Endothelial cell of umbilical vein (primary cell): Measurements from ENCODE around the gene PELI2. TPM values are rescaled to one million over a fixed set of nuclear protein-coding genes. Genes with fewer than 3 reads are reported as not detected.

Experiments
- BruUV-seq: library from RNA; stranded (reverse); fragments of 400-500 nt; replicated peaks from 2 replicates; lab custom pipeline; 2021; lab: Mats Ljungman, UMichigan
- CTCF ChIA-PET: fragments of 300-600, 350-600 bp; sonication (Branson Sonifier 250); formaldehyde crosslinking; loops from one replicate; lab custom pipeline; 2021; ENCODE audit warnings: antibody characterized with exemption, inconsistent platforms; lab: Charles Lee
- POLR2A ChIA-PET: fragments of 300-600, 350-600 bp; sonication (Branson Sonifier 250); formaldehyde crosslinking; loops from one replicate; lab custom pipeline; 2021; ENCODE audit warnings: antibody characterized with exemption, inconsistent platforms; lab: Charles Lee
- DNase-seq: peaks from one replicate; pipeline ENCODE4 v3.0.0-alpha.2; 2011; ENCODE audit warnings: low read depth, low spot score
- FAIRE-seq: peaks from 2 replicates; lab custom pipeline; 2011; peaks lifted over from hg19 to GRCh38; lab: Jason Lieb, UNC
- H2AFZ ChIP-seq: 2 replicates; pipeline ENCODE4 v1.6.0; 2012; ENCODE audit warnings: low read depth, low read length, control low read depth, inconsistent platforms
- H3K27ac ChIP-seq: 2 replicates; pipeline ENCODE4 v1.5.1; 2011; ENCODE audit warnings: low read depth, mild to moderate bottlenecking, control low read depth, low read length, moderate library complexity; ENCODE audit not compliant: insufficient read depth
- H3K27me3 ChIP-seq, 2 experiments: 2 replicates each; pipeline versions ENCODE4 v1.6.0 to v1.6.1; 2011; ENCODE audit warnings: low read length in 2 of 2, mixed read lengths in 1 of 2; ENCODE audit not compliant: control insufficient read depth in 2 of 2, insufficient read depth in 2 of 2
- H3K36me3 ChIP-seq, 2 experiments: 2 replicates in 1 of 2; 3 replicates in 1 of 2; pipeline ENCODE4 v1.5.1; 2011; ENCODE audit warnings: low read length in 2 of 2, mild to moderate bottlenecking in 1 of 2, moderate library complexity in 1 of 2; ENCODE audit not compliant: control insufficient read depth in 2 of 2, insufficient read depth in 2 of 2; ENCODE audit errors: extremely low read depth in 1 of 2
- H3K4me1 ChIP-seq: 3 replicates; pipeline ENCODE4 v1.5.1; 2011; ENCODE audit warnings: mild to moderate bottlenecking, low read length; ENCODE audit not compliant: control insufficient read depth, insufficient read depth; ENCODE audit errors: extremely low read depth
- H3K4me2 ChIP-seq: 2 replicates; pipeline ENCODE4 v1.6.1; 2011; ENCODE audit warnings: low read length, control low read depth, mixed read lengths; ENCODE audit not compliant: insufficient read depth
- H3K4me3 ChIP-seq, 3 experiments: fragments of 200-600 bp in 1 of 3; sonication (generic), shearing (Covaris generic) in 1 of 3; replicated peaks in 1 of 3; 2 replicates each; pipeline ENCODE4 v1.5.1; 2011 to 2016; ENCODE audit warnings: control low read depth in 3 of 3, low read length in 3 of 3, mild to moderate bottlenecking in 2 of 3, inconsistent platforms in 1 of 3, low read depth in 1 of 3, moderate library complexity in 1 of 3; ENCODE audit not compliant: insufficient read depth in 1 of 3
- H3K79me2 ChIP-seq: 2 replicates; pipeline ENCODE4 v1.6.0; 2012; ENCODE audit warnings: low read length, inconsistent platforms; ENCODE audit not compliant: control insufficient read depth, insufficient read depth
- H3K9ac ChIP-seq: replicated peaks from 2 replicates; pipeline ENCODE3; 2011; ENCODE audit warnings: low read length, control low read depth; ENCODE audit not compliant: insufficient read depth; ENCODE audit errors: extremely low read depth
- H3K9me1 ChIP-seq: replicated peaks from 3 replicates; pipeline ENCODE4 v1.6.0; 2011; ENCODE audit warnings: mild to moderate bottlenecking, low read length; ENCODE audit not compliant: control insufficient read depth, insufficient read depth; ENCODE audit errors: extremely low read depth
- H3K9me3 ChIP-seq: replicated peaks from 2 replicates; pipeline ENCODE4 v1.5.1; 2012; ENCODE audit warnings: low read length, inconsistent platforms; ENCODE audit not compliant: control insufficient read depth, insufficient read depth
- H4K20me1 ChIP-seq: replicated peaks from 2 replicates; pipeline ENCODE3; 2011; ENCODE audit warnings: mild to moderate bottlenecking, low read length; ENCODE audit not compliant: control insufficient read depth, insufficient read depth; ENCODE audit errors: extremely low read depth
- CTCF ChIP-seq, 2 donors: IDR thresholded peaks; 1 replicate in 1 of 2; 2 replicates in 1 of 2; pipeline ENCODE4 v1.5.1; 2011; ENCODE audit warnings: low read length in 2 of 2, mild to moderate bottlenecking in 2 of 2, moderate library complexity in 2 of 2, control low read depth in 1 of 2, inconsistent platforms in 1 of 2, low read depth in 1 of 2; ENCODE audit not compliant: insufficient read depth in 1 of 2; ENCODE audit errors: extremely low read depth in 1 of 2
- EZH2 ChIP-seq: IDR thresholded peaks from 2 replicates; pipeline ENCODE4 v1.6.1; 2012; ENCODE audit warnings: borderline replicate concordance, low read depth, mild to moderate bottlenecking, moderate library complexity, low read length, inconsistent platforms; ENCODE audit not compliant: severe bottlenecking
- FOS ChIP-seq: IDR thresholded peaks from 2 replicates; pipeline ENCODE4 v1.6.1; 2011; ENCODE audit warnings: mild to moderate bottlenecking, low read length, moderate library complexity, borderline replicate concordance; ENCODE audit not compliant: insufficient read depth
- GATA2 ChIP-seq: IDR thresholded peaks from 2 replicates; pipeline ENCODE4 v1.7.0; 2011; ENCODE audit warnings: low read depth, mild to moderate bottlenecking, moderate library complexity, mixed read lengths, low read length; ENCODE audit not compliant: insufficient read length, insufficient read depth
- JUN ChIP-seq: IDR thresholded peaks from 2 replicates; pipeline ENCODE4 v1.6.1; 2011; ENCODE audit warnings: borderline replicate concordance, low read depth; ENCODE audit not compliant: insufficient read length, insufficient read depth
- MYC ChIP-seq: IDR thresholded peaks from one replicate; pipeline ENCODE4 v1.6.1; 2011; ENCODE audit warnings: mild to moderate bottlenecking, low read depth, low read length
- POLR2A ChIP-seq: IDR thresholded peaks from 2 replicates; pipeline ENCODE4 v1.6.1; 2012; ENCODE audit warnings: low read depth, mild to moderate bottlenecking, control low read depth, low read length
- POLR2AphosphoS5 ChIP-seq: IDR thresholded peaks from 2 replicates; pipeline ENCODE4 v1.6.1; 2012; ENCODE audit warnings: low read depth, mild to moderate bottlenecking, control low read depth, low read length, moderate library complexity; ENCODE audit not compliant: insufficient read depth
- dilution Hi-C: fragments of 300-500 bp; cut with MboI; formaldehyde crosslinking; loops from one replicate; pipeline ENCODE4 v1.15.0; 2019; ENCODE audit warnings: low sequenced_read_pairs; ENCODE audit not compliant: extremely low pct_ligation_motif_present
- intact Hi-C: fragments of 100-400 bp; cut with micrococcal nuclease; formaldehyde crosslinking; loops from one replicate; pipeline ENCODE4 v1.10.0; 2022
- polyA plus RNA-seq, 4 experiments: library from polyadenylated mRNA; depleted of rRNA in 3 of 4; stranded (reverse) in 3 of 4; unstranded in 1 of 4; fragments of >200 nt; gene quantifications; 2 replicates each; pipeline versions ENCODE4 v1.2.1 to v1.2.3, GENCODE V29; 2011 to 2012; ENCODE audit warnings: missing spikeins in 1 of 4
- total RNA-seq: library from RNA; stranded (reverse); gene quantifications from 2 replicates; pipeline ENCODE4 v1.2.3, GENCODE V29; 2021
- TF ChIP-seq, protein P1 (sequence below): IDR thresholded peaks from 2 replicates; pipeline ENCODE4 v1.6.1; 2011; ENCODE audit not compliant: insufficient read depth, insufficient read length

PELI2 gene
- total and polyA plus RNA-seq, 2 donors (not counting 3 experiments of a cell fraction or from before 2014, with no cell fraction given): 11.5 to 13.0 TPM

- Histone ChIP-seq H3K4me1 (no peaks in the 10 kb centered on the region), H3K79me2 (no peaks in the 10 kb centered on the region), H4K20me1 (no peaks in the 10 kb centered on the region), H3K27me3 (peaks cover 8 to 13% of the 10 kb centered on the region in 2 experiments), H2AFZ (no peak overlapping the region), H3K9me1 (no peaks in the 10 kb centered on the region), H3K4me3 (no peak overlapping the region), H3K4me2 (no peak overlapping the region), H3K36me3 (no peaks in the 10 kb centered on the region), H3K9ac (no peak overlapping the region), H3K27ac (no peak overlapping the region), H3K9me3 (no peaks in the 10 kb centered on the region)
- no peak for FAIRE-seq
- CTCF ChIA-PET: no interaction called here
- TF ChIP-seq FOS: no peak
- TF ChIP-seq CTCF (IDR thresholded peaks at IDR 0.05; ENCODE audit: extremely low read depth in 1 of 2, insufficient read depth in 1 of 2, low read depth in 1 of 2, low read length in 2 of 2): no peak
- TF ChIP-seq, protein P1, sequence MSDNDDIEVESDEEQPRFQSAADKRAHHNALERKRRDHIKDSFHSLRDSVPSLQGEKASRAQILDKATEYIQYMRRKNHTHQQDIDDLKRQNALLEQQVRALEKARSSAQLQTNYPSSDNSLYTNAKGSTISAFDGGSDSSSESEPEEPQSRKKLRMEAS: no peak
- no peak for TF ChIP-seq POLR2A
- TF ChIP-seq JUN: no peak
- TF ChIP-seq MYC: no peak
- no peak for TF ChIP-seq GATA2
- no peak for TF ChIP-seq EZH2
- no peak for TF ChIP-seq POLR2AphosphoS5
- dilution Hi-C loops: no loop called here
- intact Hi-C loops: no loop called here
- DNase-seq: no peak
- POLR2A ChIA-PET: no interaction called here
- BruUV-seq: no TSS peak
These were observed 25.4 kb upstream of the PELI2 start for GRCh38 chr14:56092763-56093162.
